HepG2 (cell line): ENCODE measurements around the gene TUBB4B. TPM values are rescaled to one million over a fixed set of nuclear protein-coding genes. Genes with fewer than 3 reads are reported as not detected.

Experiments used
- DMAP1 ChIP-seq: IDR thresholded peaks from 2 replicates; pipeline ENCODE4 v1.6.1; 2016
- FLYWCH1 ChIP-seq: sonication (generic); formaldehyde crosslinking; IDR thresholded peaks from 2 replicates; pipeline ENCODE4 v1.8.1; 2023; ENCODE audit warnings: mild to moderate bottlenecking, missing genetic modification reagents
- FOXC1 ChIP-seq: sonication (generic); formaldehyde crosslinking; IDR thresholded peaks from 2 replicates; pipeline ENCODE4 v1.8.0; 2022; ENCODE audit warnings: mild to moderate bottlenecking, missing genetic modification reagents, borderline replicate concordance
- HMGA1 ChIP-seq: sonication (generic); formaldehyde crosslinking; conservative IDR thresholded peaks from 2 replicates; pipeline ENCODE4 v1.4.0; 2020; ENCODE audit warnings: missing genetic modification reagents
- KLF15 ChIP-seq: sonication (generic); formaldehyde crosslinking; IDR thresholded peaks from 2 replicates; pipeline ENCODE4 v1.8.1; 2023; ENCODE audit warnings: borderline replicate concordance, mild to moderate bottlenecking, inconsistent platforms, missing genetic modification reagents, mixed read lengths
- MXD3 ChIP-seq: IDR thresholded peaks from 2 replicates; pipeline ENCODE4 v1.6.1; 2016; ENCODE audit warnings: mild to moderate bottlenecking, missing biosample characterization, missing genetic modification reagents
- NKX3-1 ChIP-seq: sonication (generic); formaldehyde crosslinking; IDR thresholded peaks from 2 replicates; pipeline ENCODE4 v1.5.0; 2020; ENCODE audit warnings: missing genetic modification reagents
- SETDB1 ChIP-seq: sonication (generic); formaldehyde crosslinking; IDR thresholded peaks from 2 replicates; pipeline ENCODE4 v1.5.1; 2020; ENCODE audit warnings: missing genetic modification reagents, mild to moderate bottlenecking, borderline replicate concordance
- SMAD3 ChIP-seq: sonication (generic); formaldehyde crosslinking; IDR thresholded peaks from 2 replicates; pipeline ENCODE4 v1.4.0; 2020; ENCODE audit warnings: missing genetic modification reagents
- SMYD3 ChIP-seq: sonication (generic); formaldehyde crosslinking; IDR thresholded peaks from 2 replicates; pipeline ENCODE4 v1.8.1; 2023; ENCODE audit warnings: mild to moderate bottlenecking, missing genetic modification reagents
- STAG1 ChIP-seq: sonication (generic); formaldehyde crosslinking; IDR thresholded peaks from 2 replicates; pipeline ENCODE4 v1.4.0; 2020; ENCODE audit warnings: missing genetic modification reagents
- ZNF207 ChIP-seq: fragments of 450-650 bp; IDR thresholded peaks from 2 replicates; pipeline ENCODE4 v1.6.1; 2016; ENCODE audit warnings: antibody characterized with exemption, borderline replicate concordance
- ZNF274 ChIP-seq: sonication (generic); formaldehyde crosslinking; IDR thresholded peaks from 2 replicates; pipeline ENCODE4 v1.5.1; 2020; ENCODE audit warnings: mild to moderate bottlenecking, missing genetic modification reagents
- ZNF563 ChIP-seq: sonication (generic); formaldehyde crosslinking; IDR thresholded peaks from 2 replicates; pipeline ENCODE4 v1.8.0; 2022; ENCODE audit warnings: mild to moderate bottlenecking, moderate library complexity, missing genetic modification reagents
- polyA plus RNA-seq, 8 experiments: library from polyadenylated mRNA; depleted of rRNA in 3 of 8; stranded (reverse) in 7 of 8; unstranded in 1 of 8; fragments of >200 nt; fragmentation: Illumina TruSeq in 4 of 8; extraction: Trizol in 4 of 8; gene quantifications; 2 replicates each; pipeline versions ENCODE4 v1.2.1 to v1.2.3, GENCODE V29; 2011 to 2016; ENCODE audit warnings: low read depth in 4 of 8, missing spikeins in 1 of 8, mixed read lengths in 1 of 8; ENCODE audit not compliant: insufficient read depth in 1 of 8
- total RNA-seq, 5 experiments: library from RNA; depleted of rRNA; stranded (reverse); fragments of >200 nt; fragmentation: Illumina TruSeq; extraction: Trizol; gene quantifications; 2 replicates each; pipeline ENCODE4 v1.2.3, GENCODE V29; 2016; ENCODE audit warnings: low read depth in 1 of 5
- TF ChIP-seq, protein P1 (sequence below): sonication (generic); formaldehyde crosslinking; IDR thresholded peaks from 2 replicates; pipeline ENCODE4 v1.4.0; 2020; ENCODE audit warnings: missing genetic modification reagents
- TF ChIP-seq, protein P2 (sequence below): sonication (generic); formaldehyde crosslinking; IDR thresholded peaks from 2 replicates; pipeline ENCODE4 v1.4.0; 2020; ENCODE audit warnings: mild to moderate bottlenecking, missing genetic modification reagents

The TUBB4B gene
- total and polyA plus RNA-seq, 2 of the 13 experiments (the other 11 are each of a cell fraction or from before 2014, with no cell fraction given) = 182 to 412 TPM

DNA sequence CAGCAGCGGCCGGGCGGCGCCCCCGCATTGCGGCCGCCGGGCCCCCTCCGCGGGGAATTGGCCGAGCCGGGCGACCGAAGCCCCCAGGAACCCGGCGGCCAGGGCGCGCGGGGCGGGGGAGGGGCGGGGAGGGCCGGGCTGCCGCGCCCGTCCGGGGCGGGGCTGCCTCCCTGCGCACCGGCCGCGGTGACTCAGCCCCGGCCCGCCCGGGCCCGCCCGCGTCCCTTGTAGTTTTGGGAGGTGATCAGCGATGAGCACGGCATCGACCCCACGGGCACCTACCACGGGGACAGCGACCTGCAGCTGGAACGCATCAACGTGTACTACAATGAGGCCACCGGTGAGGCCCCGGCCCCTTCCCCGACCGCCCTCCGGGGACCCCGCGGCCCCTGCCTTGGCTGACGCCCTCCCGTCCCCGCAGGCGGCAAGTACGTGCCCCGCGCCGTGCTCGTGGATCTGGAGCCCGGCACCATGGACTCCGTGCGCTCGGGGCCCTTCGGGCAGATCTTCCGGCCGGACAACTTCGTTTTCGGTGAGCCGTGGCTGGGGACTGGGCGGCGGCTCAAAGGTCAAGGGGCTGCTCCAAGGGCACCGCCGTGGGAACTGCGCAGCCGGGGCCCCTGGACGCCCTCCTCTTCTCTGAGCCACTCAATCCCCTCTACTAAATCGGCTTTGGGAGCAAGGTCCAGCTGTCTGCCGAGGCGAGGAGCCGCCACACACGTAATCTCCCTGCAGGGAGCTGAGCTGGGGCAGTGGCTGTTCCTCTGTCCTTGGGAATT is 592 bp downstream of the TUBB4B start (continued):
- 0 out of 2 replicates have a peak, but pooled peaks have one; percentile 35 for TF ChIP-seq SMAD3 (CRISPR knock-in tag)
- peak; percentile 13; the same call in 1 of the 2 replicates for TF ChIP-seq ZNF563 (CRISPR knock-in tag)
- no peak for TF ChIP-seq FLYWCH1
- TF ChIP-seq DMAP1 (CRISPR knock-in tag) = no peak
- TF ChIP-seq, protein P1, sequence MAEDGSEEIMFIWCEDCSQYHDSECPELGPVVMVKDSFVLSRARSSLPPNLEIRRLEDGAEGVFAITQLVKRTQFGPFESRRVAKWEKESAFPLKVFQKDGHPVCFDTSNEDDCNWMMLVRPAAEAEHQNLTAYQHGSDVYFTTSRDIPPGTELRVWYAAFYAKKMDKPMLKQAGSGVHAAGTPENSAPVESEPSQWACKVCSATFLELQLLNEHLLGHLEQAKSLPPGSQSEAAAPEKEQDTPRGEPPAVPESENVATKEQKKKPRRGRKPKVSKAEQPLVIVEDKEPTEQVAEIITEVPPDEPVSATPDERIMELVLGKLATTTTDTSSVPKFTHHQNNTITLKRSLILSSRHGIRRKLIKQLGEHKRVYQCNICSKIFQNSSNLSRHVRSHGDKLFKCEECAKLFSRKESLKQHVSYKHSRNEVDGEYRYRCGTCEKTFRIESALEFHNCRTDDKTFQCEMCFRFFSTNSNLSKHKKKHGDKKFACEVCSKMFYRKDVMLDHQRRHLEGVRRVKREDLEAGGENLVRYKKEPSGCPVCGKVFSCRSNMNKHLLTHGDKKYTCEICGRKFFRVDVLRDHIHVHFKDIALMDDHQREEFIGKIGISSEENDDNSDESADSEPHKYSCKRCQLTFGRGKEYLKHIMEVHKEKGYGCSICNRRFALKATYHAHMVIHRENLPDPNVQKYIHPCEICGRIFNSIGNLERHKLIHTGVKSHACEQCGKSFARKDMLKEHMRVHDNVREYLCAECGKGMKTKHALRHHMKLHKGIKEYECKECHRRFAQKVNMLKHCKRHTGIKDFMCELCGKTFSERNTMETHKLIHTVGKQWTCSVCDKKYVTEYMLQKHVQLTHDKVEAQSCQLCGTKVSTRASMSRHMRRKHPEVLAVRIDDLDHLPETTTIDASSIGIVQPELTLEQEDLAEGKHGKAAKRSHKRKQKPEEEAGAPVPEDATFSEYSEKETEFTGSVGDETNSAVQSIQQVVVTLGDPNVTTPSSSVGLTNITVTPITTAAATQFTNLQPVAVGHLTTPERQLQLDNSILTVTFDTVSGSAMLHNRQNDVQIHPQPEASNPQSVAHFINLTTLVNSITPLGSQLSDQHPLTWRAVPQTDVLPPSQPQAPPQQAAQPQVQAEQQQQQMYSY (CRISPR knock-in tag) = no peak
- no peak for TF ChIP-seq STAG1 (CRISPR knock-in tag)
- TF ChIP-seq, protein P2, sequence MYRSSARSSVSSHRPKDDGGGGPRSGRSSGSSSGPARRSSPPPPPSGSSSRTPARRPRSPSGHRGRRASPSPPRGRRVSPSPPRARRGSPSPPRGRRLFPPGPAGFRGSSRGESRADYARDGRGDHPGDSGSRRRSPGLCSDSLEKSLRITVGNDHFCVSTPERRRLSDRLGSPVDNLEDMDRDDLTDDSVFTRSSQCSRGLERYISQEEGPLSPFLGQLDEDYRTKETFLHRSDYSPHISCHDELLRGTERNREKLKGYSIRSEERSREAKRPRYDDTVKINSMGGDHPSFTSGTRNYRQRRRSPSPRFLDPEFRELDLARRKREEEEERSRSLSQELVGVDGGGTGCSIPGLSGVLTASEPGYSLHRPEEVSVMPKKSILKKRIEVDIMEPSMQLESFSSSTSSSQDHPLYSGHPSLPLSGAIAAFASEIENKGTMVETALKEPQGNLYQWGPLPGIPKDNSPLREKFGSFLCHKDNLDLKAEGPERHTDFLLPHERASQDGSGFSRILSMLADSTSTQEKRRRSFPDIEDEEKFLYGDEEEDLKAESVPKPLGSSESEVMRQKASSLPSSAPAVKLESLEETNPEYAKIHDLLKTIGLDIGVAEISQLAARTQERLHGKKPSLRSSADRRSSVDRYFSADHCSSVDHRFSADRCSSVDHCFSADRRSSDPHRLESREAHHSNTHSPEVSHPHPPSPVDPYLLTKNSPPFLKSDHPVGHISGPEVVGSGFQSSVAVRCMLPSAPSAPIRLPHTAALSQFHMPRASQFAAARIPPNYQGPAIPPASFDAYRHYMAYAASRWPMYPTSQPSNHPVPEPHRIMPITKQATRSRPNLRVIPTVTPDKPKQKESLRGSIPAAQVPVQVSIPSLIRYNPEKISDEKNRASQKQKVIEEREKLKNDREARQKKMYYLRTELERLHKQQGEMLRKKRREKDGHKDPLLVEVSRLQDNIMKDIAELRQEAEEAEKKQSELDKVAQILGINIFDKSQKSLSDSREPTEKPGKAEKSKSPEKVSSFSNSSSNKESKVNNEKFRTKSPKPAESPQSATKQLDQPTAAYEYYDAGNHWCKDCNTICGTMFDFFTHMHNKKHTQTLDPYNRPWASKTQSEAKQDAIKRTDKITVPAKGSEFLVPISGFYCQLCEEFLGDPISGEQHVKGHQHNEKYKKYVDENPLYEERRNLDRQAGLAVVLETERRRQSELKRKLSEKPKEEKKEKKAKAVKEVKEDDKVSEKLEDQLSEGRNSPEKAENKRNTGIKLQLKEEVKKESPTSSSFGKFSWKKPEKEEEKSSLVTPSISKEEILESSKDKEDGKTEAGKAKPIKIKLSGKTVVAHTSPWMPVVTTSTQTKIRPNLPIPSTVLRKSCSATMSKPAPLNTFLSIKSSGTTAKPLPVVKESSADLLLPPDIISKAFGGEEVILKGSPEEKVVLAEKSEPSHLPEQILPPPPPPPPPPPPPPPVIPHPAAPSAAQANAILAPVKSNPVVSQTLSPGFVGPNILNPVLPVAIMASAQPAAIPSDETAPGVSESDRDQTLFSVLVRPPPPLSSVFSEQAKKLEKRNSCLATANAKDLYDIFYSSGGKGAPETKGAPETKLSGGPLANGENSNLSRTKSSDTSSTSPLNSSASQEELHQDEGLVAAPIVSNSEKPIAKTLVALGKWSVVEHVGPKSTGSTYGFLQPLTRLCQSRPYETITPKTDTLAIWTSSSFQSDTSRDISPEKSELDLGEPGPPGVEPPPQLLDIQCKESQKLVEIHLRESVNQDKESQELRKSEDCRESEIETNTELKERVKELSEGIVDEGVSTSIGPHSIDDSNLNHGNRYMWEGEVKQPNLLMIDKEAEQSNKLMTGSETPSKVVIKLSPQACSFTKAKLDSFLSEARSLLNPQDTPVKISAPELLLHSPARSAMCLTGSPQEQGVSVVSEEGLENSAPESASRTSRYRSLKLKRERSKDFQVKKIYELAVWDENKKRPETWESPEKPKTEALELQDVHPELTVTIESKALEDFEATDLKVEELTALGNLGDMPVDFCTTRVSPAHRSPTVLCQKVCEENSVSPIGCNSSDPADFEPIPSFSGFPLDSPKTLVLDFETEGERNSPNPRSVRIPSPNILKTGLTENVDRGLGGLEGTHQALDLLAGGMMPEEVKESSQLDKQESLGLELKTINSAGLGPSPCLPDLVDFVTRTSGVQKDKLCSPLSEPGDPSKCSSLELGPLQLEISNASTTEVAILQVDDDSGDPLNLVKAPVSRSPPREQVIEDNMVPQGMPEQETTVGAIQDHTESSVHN (CRISPR knock-in tag) = no peak
- no peak for TF ChIP-seq SMYD3
- peak; percentile 84 for TF ChIP-seq ZNF274
- no peak for TF ChIP-seq SETDB1 (CRISPR knock-in tag)
- TF ChIP-seq HMGA1 (CRISPR knock-in tag) = no peak
- no peak for TF ChIP-seq FOXC1 (CRISPR knock-in tag)
- no peak for TF ChIP-seq MXD3 (CRISPR knock-in tag)
- no peak for TF ChIP-seq NKX3-1
- TF ChIP-seq KLF15 = 0 out of 2 replicates have a peak, but pooled peaks have one; percentile 52
- TF ChIP-seq ZNF207 = no peak
